GM20000 (cell line): Measurements from ENCODE around the gene PELO.

ENCODE experiments used
- DNase-seq: peaks from one replicate; pipeline ENCODE4 v3.0.0; 2012; ENCODE audit warnings: low spot score
- TF ChIP-seq, protein P1 (sequence below): IDR thresholded peaks from 2 replicates; pipeline ENCODE4 v1.5.1; 2012; ENCODE audit warnings: mild to moderate bottlenecking, control low read depth; ENCODE audit errors: extremely low read depth, missing control alignments

PELO gene

DNA sequence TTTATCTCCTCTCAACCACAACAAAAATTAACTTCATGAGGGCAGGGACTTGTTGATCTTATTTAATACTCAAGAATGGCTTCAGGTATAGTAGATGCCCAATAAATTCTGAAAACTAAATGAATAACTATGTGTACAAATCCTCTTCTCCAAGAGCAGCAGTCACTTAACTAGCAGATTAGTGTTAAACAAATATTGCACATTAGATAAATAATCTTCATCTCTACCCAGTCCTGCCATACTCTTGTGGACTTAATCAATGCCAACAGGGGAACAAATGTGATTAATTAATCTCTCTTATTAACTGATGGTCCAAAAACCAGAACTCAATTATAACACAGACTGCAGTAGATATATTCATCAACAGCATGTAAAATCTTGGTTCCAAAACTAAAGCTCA, 15.0 kb upstream of the PELO start:
- TF ChIP-seq, protein P1, sequence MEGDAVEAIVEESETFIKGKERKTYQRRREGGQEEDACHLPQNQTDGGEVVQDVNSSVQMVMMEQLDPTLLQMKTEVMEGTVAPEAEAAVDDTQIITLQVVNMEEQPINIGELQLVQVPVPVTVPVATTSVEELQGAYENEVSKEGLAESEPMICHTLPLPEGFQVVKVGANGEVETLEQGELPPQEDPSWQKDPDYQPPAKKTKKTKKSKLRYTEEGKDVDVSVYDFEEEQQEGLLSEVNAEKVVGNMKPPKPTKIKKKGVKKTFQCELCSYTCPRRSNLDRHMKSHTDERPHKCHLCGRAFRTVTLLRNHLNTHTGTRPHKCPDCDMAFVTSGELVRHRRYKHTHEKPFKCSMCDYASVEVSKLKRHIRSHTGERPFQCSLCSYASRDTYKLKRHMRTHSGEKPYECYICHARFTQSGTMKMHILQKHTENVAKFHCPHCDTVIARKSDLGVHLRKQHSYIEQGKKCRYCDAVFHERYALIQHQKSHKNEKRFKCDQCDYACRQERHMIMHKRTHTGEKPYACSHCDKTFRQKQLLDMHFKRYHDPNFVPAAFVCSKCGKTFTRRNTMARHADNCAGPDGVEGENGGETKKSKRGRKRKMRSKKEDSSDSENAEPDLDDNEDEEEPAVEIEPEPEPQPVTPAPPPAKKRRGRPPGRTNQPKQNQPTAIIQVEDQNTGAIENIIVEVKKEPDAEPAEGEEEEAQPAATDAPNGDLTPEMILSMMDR: no peak
- DNase-seq: no peak

DNA sequence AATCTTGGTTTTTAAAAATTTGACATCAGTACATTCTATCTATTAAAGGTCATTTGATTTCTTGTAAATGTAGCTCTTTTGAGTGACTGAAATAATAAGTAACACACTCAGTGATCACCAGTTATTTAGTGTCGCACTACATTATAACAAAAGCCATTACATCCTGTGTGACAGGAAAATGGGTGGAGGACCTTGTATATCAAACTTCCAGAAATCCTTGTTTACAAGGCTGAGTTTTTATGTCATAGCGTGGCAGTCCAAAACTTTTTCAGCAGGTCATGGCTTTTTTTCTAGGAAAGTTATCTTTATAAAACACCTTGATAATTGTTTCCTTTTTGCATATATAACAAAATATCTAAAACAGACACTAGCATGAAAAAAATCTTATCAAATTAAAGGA, 14.4 kb upstream of the PELO start:
- TF ChIP-seq, protein P1: no peak
- DNase-seq: no peak

DNA sequence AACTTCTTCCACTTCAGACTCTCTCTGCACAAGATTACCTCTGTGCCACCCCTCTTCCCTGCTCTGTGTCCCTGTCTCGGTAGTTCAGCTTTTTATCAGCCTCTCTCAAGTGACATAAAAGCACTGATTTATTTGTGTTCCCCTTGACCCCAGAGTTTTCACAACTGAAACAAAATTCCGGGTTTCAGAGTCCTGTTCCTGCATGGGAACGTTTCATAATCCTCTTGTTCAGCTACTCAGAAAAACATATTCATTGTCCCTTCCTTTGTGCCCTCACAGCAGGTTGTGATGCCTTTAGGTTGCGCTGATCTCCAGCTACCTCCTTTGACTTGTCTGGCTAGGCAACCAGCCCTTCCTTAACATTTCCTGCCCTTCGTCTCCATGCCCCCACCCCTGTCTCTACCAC, 13.7 kb upstream of the PELO start:
- TF ChIP-seq, protein P1: no peak
- DNase-seq: no peak

DNA sequence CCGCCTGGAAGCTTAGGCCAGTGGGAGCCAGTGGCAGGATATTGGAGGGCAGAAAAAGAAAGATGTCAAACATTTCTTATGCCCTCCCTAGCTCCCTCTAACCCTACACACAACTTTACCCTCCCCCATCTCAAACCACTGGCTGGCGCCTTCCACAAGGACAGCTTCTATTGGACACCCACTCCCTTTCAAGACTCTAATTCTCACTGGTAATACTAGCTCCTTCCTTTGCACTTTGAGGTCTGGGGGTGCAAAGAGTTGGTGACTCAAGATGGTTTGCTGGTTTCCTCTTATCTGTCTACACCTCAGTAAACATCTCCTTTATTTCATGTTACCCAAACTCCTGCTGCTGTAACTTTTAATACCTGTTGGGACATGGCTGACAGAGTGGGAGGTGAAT, 11.6 kb upstream of the PELO start:
- DNase-seq: no peak
- TF ChIP-seq, protein P1: no peak

DNA sequence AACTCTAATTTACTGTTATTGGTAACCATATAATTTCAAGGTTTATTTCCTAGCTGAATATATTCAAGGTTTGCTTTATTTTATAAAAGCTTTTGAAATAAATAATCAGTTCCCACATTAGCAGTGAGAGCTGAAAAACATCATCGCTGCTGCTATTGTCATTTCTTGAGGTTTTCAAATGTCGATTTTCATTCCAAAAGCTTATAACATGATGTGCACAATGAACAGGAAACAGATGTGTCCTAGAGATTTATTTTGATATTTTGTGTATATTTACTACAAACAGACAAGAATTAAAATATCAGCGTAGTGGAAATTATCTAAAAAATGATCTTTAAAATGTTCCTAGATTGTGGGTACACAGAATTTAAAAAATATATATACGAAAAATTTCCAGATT, 10.5 kb upstream of the PELO start:
- TF ChIP-seq, protein P1: no peak
- no peak for DNase-seq

DNA sequence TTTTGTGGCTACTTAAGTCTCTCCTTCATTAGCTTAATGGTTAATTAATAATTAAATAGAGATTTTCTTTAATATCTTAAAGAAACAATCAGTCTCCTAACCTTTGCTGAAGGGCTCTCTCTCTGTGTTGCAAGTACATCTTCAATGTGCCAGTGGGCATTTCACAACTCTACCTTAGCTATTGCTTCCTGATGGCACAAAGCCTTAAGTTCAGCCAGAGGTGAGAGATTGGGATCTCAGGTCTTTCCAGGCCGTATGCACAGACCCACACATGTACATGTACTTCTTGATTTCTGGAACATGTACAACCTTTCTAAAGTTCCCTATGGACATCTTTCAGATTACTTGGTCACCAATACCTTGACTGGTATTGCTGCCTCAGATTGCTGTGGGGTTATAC, 8.9 kb upstream of the PELO start:
- no peak for DNase-seq
- TF ChIP-seq, protein P1: no peak

DNA sequence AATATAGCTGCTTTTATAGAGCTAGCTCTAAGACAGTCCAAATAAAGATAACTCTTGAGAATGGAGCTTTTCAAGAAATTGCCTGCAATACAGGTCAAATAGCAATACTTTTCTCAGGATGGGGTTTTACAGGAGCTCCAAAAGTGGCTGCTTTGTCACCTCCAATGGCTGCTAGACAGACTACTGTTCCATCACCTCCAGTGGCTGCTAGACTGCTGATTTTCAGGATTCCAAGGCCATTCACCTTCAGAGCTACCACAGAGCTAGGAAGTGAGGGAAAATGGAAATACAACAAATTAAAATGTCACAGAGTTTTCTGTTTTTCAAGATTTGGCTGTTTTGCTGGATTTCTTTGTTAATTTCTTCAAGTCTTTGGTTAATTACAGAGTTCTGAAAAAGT, 8.5 kb upstream of the PELO start:
- no peak for DNase-seq
- TF ChIP-seq, protein P1: no peak
